HL-60 (cell line): ENCODE data around the gene RNF135.

ENCODE experiments used
- DNase-seq, 2 experiments: peaks; one replicate each; pipeline ENCODE4 v3.0.0-alpha.2; 2010 to 2020; ENCODE audit warnings: low read depth in 1 of 2, low spot score in 1 of 2
- H3K27ac ChIP-seq: fragments of 250-450 bp; sonication (Bioruptor Pico); replicated peaks from 2 replicates; pipeline ENCODE4 v1.5.1; 2020; ENCODE audit warnings: mild to moderate bottlenecking, moderate library complexity
- H3K27me3 ChIP-seq: fragments of 250-450 bp; sonication (Bioruptor Pico); 2 replicates; pipeline ENCODE4 v1.5.1; 2021; ENCODE audit warnings: mild to moderate bottlenecking, moderate library complexity; ENCODE audit not compliant: insufficient read depth, poor library complexity, severe bottlenecking
- H3K4me3 ChIP-seq: replicated peaks from 2 replicates; pipeline ENCODE4 v1.5.1; 2011; ENCODE audit warnings: mild to moderate bottlenecking, control low read depth, low read length; ENCODE audit not compliant: insufficient read depth
- CTCF ChIP-seq: IDR thresholded peaks from one replicate; pipeline ENCODE4 v1.5.1; 2011; ENCODE audit warnings: low read length, control low read depth, inconsistent platforms; ENCODE audit not compliant: insufficient read depth
- GABPA ChIP-seq: IDR thresholded peaks from 2 replicates; pipeline ENCODE4 v1.6.1; 2012; ENCODE audit warnings: low read depth
- POLR2AphosphoS5 ChIP-seq: IDR thresholded peaks from 2 replicates; pipeline ENCODE4 v1.6.1; 2012; ENCODE audit warnings: low read depth
- REST ChIP-seq: IDR thresholded peaks from 2 replicates; pipeline ENCODE4 v1.6.1; 2012; ENCODE audit warnings: low read depth; ENCODE audit not compliant: insufficient replicate concordance
- SPI1 ChIP-seq: IDR thresholded peaks from 2 replicates; pipeline ENCODE4 v1.6.1; 2012; ENCODE audit warnings: low read depth, mild to moderate bottlenecking, borderline replicate concordance

RNF135 gene

GRCh38 chr17:30924341-30924740 is 46.5 kb upstream of the RNF135 start:
- H3K27ac ChIP-seq: no peak overlapping the region
- DNase-seq: no peak
- no peak overlapping the region for H3K4me3 ChIP-seq
- peaks cover 16% of the 10 kb centered on the region for H3K27me3 ChIP-seq
- no peak for TF ChIP-seq GABPA
- TF ChIP-seq POLR2AphosphoS5: no peak
- TF ChIP-seq REST: no peak
- no peak for TF ChIP-seq CTCF
- TF ChIP-seq SPI1: no peak

- Histone ChIP-seq H3K27me3 (peaks cover 16% of the 10 kb centered on the region), H3K4me3 (no peak overlapping the region), H3K27ac (no peak overlapping the region)
- DNase-seq: no peak
- TF ChIP-seq CTCF (no peak), POLR2AphosphoS5 (no peak), GABPA (no peak), REST (no peak), SPI1 (no peak)
Observed at GRCh38 chr17:30926516-30926915, 44.3 kb upstream of the RNF135 start.

- H3K4me3 ChIP-seq: no peak overlapping the region
- no peak for TF ChIP-seq REST
- no peak for TF ChIP-seq GABPA
- no peak for TF ChIP-seq POLR2AphosphoS5
- no peak for TF ChIP-seq CTCF
- TF ChIP-seq SPI1: no peak
- peaks cover 9% of the 10 kb centered on the region for H3K27me3 ChIP-seq
- DNase-seq: no peak
- no peak overlapping the region for H3K27ac ChIP-seq
Observed at GRCh38 chr17:30927756-30928155, 43.1 kb upstream of the RNF135 start.
